ENCODE results near the gene ERBB2. TPM values are rescaled to one million over a fixed set of nuclear protein-coding genes. Genes with fewer than 3 reads are reported as not detected.

Gene ERBB2
- total RNA-seq, 1 donor from 2014 or later: 49.0 TPM

GRCh38 chr17:39676198-39676819 lies 23.6 kb upstream of the ERBB2 start:
- Mint-ChIP-seq H3K4me3 (ENCODE audit: unreplicated experiment) (no peak overlapping the region), H3K27ac (ENCODE audit: unreplicated experiment) (no peak overlapping the region)
- no peak for DNase-seq (ENCODE audit: low spot score)

GRCh38 chr17:39677072-39677471 lies 22.8 kb upstream of the ERBB2 start:
- Mint-ChIP-seq H3K9me3 (ENCODE audit: unreplicated experiment) (no peaks in the 10 kb centered on the region), H3K27ac (ENCODE audit: unreplicated experiment) (no peak overlapping the region), H3K4me3 (ENCODE audit: unreplicated experiment) (no peak overlapping the region)

More at GRCh38 chr17:39676198-39676819, 23.6 kb upstream of the ERBB2 start:
- H3K27me3 Mint-ChIP-seq (ENCODE audit: unreplicated experiment): peaks cover 15% of the 10 kb centered on the region
- no peak for TF ChIP-seq CTCF (IDR thresholded peaks at IDR 0.05; ENCODE audit: unreplicated experiment)
- peaks cover 12% of the 10 kb centered on the region for H3K4me1 Mint-ChIP-seq (ENCODE audit: unreplicated experiment)
- no peaks in the 10 kb centered on the region for H3K9me3 Mint-ChIP-seq (ENCODE audit: unreplicated experiment)
- no peaks in the 10 kb centered on the region for H3K36me3 Mint-ChIP-seq (ENCODE audit: low read depth, unreplicated experiment)

GRCh38 chr17:39677542-39678339 lies 22.1 kb upstream of the ERBB2 start:
- Mint-ChIP-seq H3K36me3 (ENCODE audit: low read depth, unreplicated experiment) (no peaks in the 10 kb centered on the region), H3K27ac (ENCODE audit: unreplicated experiment) (no peak overlapping the region), H3K4me1 (ENCODE audit: unreplicated experiment) (peaks cover 12% of the 10 kb centered on the region), H3K4me3 (ENCODE audit: unreplicated experiment) (no peak overlapping the region), H3K9me3 (ENCODE audit: unreplicated experiment) (no peaks in the 10 kb centered on the region), H3K27me3 (ENCODE audit: unreplicated experiment) (peaks cover 8% of the 10 kb centered on the region)
- TF ChIP-seq CTCF (IDR thresholded peaks at IDR 0.05; ENCODE audit: unreplicated experiment): no peak
- no peak for DNase-seq (ENCODE audit: low spot score)

More at GRCh38 chr17:39677072-39677471, 22.8 kb upstream of the ERBB2 start:
- Mint-ChIP-seq H3K36me3 (ENCODE audit: low read depth, unreplicated experiment) (no peaks in the 10 kb centered on the region), H3K4me1 (ENCODE audit: unreplicated experiment) (peaks cover 12% of the 10 kb centered on the region), H3K27me3 (ENCODE audit: unreplicated experiment) (peaks cover 10% of the 10 kb centered on the region)
- no peak for TF ChIP-seq CTCF (IDR thresholded peaks at IDR 0.05; ENCODE audit: unreplicated experiment)
- no peak for DNase-seq (ENCODE audit: low spot score)

GRCh38 chr17:39678340-39679116 lies 21.3 kb upstream of the ERBB2 start:
- no peak for TF ChIP-seq CTCF (IDR thresholded peaks at IDR 0.05; ENCODE audit: unreplicated experiment)
- DNase-seq (ENCODE audit: low spot score): no peak
- Mint-ChIP-seq H3K4me1 (ENCODE audit: unreplicated experiment) (peaks cover 12% of the 10 kb centered on the region), H3K4me3 (ENCODE audit: unreplicated experiment) (no peak overlapping the region), H3K36me3 (ENCODE audit: low read depth, unreplicated experiment) (no peaks in the 10 kb centered on the region), H3K27me3 (ENCODE audit: unreplicated experiment) (peaks cover 5% of the 10 kb centered on the region), H3K27ac (ENCODE audit: unreplicated experiment) (no peak overlapping the region), H3K9me3 (ENCODE audit: unreplicated experiment) (no peaks in the 10 kb centered on the region)

All from endothelial cell (in vitro differentiated cells).